ENCODE measurements around the gene KNDC1. TPM values are rescaled to one million over a fixed set of nuclear protein-coding genes. Genes with fewer than 3 reads are reported as not detected.
A peak's percentile ranks its signal among the peaks of the same experiment; 100 is the strongest.

KNDC1 gene
- total RNA-seq, 1 experiment from 2014 or later, result 15.7 TPM

DNA sequence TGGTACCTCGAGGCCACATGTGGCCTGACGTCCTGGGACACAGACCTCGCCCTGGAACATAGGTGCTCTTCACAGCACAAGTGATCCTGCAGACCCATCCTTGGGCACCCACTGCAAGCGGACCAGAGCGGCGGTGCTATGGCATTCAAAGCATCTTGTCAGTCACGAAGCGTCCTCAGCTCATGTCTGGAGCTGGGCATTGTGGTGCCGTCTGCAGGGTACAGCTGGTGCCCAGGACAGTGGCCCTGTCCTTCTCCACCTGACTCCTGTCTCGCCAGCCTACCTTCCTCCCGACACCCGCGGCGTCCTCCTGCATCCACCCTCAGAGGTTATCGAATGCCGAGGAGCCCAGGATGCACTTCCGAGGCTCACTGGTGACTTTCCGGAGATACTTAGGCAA is 45.8 kb upstream of the KNDC1 start:
- no peak overlapping the region for H3K4me3 Mint-ChIP-seq
- no peak overlapping the region for H4K91ac ChIP-seq (ENCODE audit: insufficient read length, low read depth, low read length)
- H3K36me3 Mint-ChIP-seq (ENCODE audit: insufficient read depth in 1 of 3, low read depth in 3 of 3), result peaks cover 0 to 10% (median 0%) of the 10 kb centered on the region in 3 experiments; a peak in 2 of 7 replicates
- H3K23ac ChIP-seq (ENCODE audit: insufficient read length, low read depth, low read length), result no peak overlapping the region
- H4K8ac ChIP-seq (replicated peaks; ENCODE audit: insufficient read length, low read depth, low read length), result no peak overlapping the region
- no peaks in the 10 kb centered on the region for H3K9me3 ChIP-seq (ENCODE audit: control insufficient read depth, low read depth, low read length)
- H2AFZ ChIP-seq (ENCODE audit: low read length), result no peak overlapping the region
- H4K20me1 ChIP-seq (ENCODE audit: control insufficient read depth, insufficient read depth, insufficient read length), result no peaks in the 10 kb centered on the region
- H2BK120ac ChIP-seq (ENCODE audit: low read depth, low read length, poor library complexity, severe bottlenecking), result no peak overlapping the region
- H3K4me2 ChIP-seq (ENCODE audit: insufficient read depth, insufficient read length, low read length), result no peak overlapping the region
- TF ChIP-seq, protein P1, sequence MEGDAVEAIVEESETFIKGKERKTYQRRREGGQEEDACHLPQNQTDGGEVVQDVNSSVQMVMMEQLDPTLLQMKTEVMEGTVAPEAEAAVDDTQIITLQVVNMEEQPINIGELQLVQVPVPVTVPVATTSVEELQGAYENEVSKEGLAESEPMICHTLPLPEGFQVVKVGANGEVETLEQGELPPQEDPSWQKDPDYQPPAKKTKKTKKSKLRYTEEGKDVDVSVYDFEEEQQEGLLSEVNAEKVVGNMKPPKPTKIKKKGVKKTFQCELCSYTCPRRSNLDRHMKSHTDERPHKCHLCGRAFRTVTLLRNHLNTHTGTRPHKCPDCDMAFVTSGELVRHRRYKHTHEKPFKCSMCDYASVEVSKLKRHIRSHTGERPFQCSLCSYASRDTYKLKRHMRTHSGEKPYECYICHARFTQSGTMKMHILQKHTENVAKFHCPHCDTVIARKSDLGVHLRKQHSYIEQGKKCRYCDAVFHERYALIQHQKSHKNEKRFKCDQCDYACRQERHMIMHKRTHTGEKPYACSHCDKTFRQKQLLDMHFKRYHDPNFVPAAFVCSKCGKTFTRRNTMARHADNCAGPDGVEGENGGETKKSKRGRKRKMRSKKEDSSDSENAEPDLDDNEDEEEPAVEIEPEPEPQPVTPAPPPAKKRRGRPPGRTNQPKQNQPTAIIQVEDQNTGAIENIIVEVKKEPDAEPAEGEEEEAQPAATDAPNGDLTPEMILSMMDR (conservative IDR thresholded peaks at IDR 0.05), result no peak
- H3K79me1 ChIP-seq (ENCODE audit: insufficient read depth, low read depth, low read length, poor library complexity, severe bottlenecking), result no peaks in the 10 kb centered on the region
- H3T11ph ChIP-seq (ENCODE audit: low read length), result no peak overlapping the region
- no peak overlapping the region for H3K56ac ChIP-seq (ENCODE audit: insufficient read length, low read depth, low read length)
- no peak overlapping the region for H3K9ac ChIP-seq (ENCODE audit: extremely low read depth, insufficient read length, low read length)
- H2BK5ac ChIP-seq (ENCODE audit: insufficient read length, low read length), result no peak overlapping the region
- H2AK5ac ChIP-seq (ENCODE audit: insufficient read length, low read length), result no peak overlapping the region
- H3K27me3 Mint-ChIP-seq (ENCODE audit: low read depth), result peaks cover 10% of the 10 kb centered on the region
- no peak overlapping the region for H2BK12ac ChIP-seq (ENCODE audit: insufficient read length, low read depth, low read length)
- H2BK20ac ChIP-seq (ENCODE audit: low read depth, low read length, poor library complexity, severe bottlenecking), result no peak overlapping the region
- no peak overlapping the region for H4K5ac ChIP-seq (ENCODE audit: insufficient read length, low read depth, low read length)
- H3K4me1 Mint-ChIP-seq, result no peaks in the 10 kb centered on the region
- no peak overlapping the region for H3K18ac ChIP-seq (ENCODE audit: insufficient read length, low read depth, low read length)
- DNase-seq, result no peak
- WGBS (ENCODE audit: extremely low coverage, insufficient read length, low lambda C conversion rate), result no CpG with 5 or more reads among the region's 18 CpGs
- H3K23me2 ChIP-seq (ENCODE audit: insufficient read length, low read depth, low read length, poor library complexity, severe bottlenecking), result peaks cover 2% of the 10 kb centered on the region
- no peak overlapping the region for H3K4ac ChIP-seq (ENCODE audit: low read depth, low read length)
- H3K79me2 ChIP-seq (ENCODE audit: insufficient read depth, low read length), result no peaks in the 10 kb centered on the region
- H3K9me3 Mint-ChIP-seq, result peaks cover 17 to 20% of the 10 kb centered on the region in 2 experiments
- peak overlapping the region in 1 of 3 experiments; percentile 72; a peak in 1 of 7 replicates for H3K27ac Mint-ChIP-seq
- H2BK15ac ChIP-seq (ENCODE audit: low read depth, low read length), result no peak overlapping the region
- no peaks in the 10 kb centered on the region for H3K4me1 ChIP-seq (ENCODE audit: insufficient read depth, low read length)
- no peak overlapping the region for H3K14ac ChIP-seq (ENCODE audit: insufficient read depth, low read length)
- no peak overlapping the region for H3K27ac ChIP-seq (ENCODE audit: insufficient read length, low read depth, low read length)
- no peaks in the 10 kb centered on the region for H3K27me3 ChIP-seq (ENCODE audit: insufficient read depth, low read length)

Measured in H9 (cell line).